A549 treated with Hydrocortisone at 1 μM for 4 hours (cell line): ENCODE data around the gene ANKH. TPM values are rescaled to one million over a fixed set of nuclear protein-coding genes. Genes with fewer than 3 reads are reported as not detected.

Experiments
- total RNA-seq: library from RNA; stranded (reverse); fragments of 200-300 nt; extraction: Qiagen RNA extraction; gene quantifications from 5 replicates; pipeline ENCODE4 v1.2.3, GENCODE V29; 2022

The ANKH gene
- 18.9 to 20.9 TPM (median 20.0 TPM) in 5 replicates for total RNA-seq

DNA sequence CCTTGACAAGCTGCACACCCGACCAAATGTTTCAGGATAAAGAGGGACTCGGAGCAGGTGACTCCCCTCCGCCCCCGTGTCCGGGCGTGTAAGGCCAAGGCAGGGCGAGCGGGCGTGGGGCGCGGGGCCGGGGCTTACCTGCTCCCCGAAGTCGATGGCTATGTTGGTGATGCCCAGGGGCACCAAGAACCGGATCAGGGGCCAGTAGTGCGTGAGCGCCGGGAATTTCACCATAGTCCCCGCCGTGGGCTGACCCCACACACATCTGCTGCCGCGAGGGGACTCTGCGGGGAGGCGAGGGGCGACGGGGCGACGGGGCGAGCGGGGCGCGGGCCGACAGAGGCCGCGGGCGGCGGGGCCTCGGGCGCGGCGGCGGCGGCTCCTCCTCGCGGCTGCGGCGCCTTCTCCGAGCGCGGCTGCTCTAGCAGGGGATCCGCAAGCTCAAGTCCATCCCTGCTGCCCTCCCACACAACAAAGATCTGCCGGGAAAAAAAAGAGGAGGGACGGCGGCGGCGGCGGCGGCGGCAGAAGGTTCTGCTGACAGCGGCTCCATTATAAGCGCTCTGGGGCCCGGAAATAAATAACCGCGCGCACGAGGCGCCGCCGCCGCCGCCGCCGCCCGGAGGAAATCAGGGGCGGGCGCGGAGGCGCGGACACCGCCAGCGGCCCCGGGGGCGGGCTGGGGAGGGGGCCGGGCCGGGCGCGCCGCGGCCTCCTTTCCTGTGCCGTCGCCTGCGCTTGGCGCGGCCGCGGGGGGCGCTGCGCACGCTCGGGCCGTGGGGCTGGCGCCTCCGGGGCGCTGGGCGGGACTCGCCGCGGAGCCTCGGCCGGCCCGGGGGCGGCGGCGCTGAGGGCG lies at the start of gene ANKH:
Gene ANKH, minus strand, starts transcription at position 565 of the 856 bp plus-strand sequence. Its CDS starts 331 bp downstream, at position 234.

DNA sequence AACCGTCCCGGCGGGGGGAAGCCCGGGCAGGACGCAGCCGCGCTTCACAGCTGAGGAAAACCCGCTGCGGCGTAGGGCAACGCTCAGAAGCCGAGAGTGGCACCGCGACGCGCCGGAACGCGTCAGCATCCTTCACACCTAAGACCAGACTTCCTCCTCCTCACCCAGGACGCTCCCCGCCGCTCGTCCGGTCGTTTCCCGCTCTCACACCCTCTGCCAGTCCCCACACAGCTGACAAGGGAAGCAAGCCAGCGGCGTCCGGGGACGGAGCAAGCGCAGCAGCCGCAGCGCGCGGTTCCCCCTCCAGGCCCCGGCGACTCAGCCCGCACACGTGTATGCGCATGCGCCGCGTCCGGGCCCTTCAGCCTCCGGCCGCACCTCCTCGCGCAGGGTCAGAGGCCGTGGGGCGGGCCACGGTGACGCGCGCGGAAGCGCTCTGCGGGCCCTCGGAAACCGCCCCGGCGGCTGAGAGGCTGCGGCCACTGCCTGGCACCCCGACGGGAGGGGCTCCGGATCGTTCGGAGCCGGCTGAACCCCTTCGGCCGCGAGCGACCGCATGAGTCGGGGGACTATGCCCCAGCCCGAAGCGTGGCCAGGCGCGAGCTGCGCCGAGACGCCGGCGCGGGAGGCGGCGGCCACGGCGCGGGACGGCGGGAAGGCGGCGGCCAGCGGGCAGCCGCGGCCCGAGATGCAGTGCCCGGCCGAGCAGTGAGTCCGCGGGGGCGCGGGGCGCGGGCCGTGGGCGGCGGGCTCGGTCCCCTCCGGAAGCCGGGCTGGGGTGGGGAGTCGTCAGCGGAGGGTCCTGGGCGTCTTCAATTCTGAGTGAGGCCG lies 207.1 kb downstream of the ANKH start, which contains the start of gene OTULIN:
Gene OTULIN, plus strand, starts transcription at position 449 of the 831 bp plus-strand sequence. Its CDS starts 108 bp downstream, at position 557.

Other genes starting within 250 kb of the ANKH start
- 18.6 to 22.4 TPM (median 22.2 TPM) in 5 replicates for gene OTULIN, start 207.1 kb downstream of the ANKH start, total RNA-seq